GM18508 (cell line): ENCODE data around the gene TBC1D24.

ENCODE experiments used
- ATAC-seq: cut with Tn5 transposase; IDR thresholded peaks from one replicate; pipeline ENCODE4 v1.9.1; 2021; ENCODE audit warnings: moderate number of reproducible peaks; ENCODE audit not compliant: insufficient read depth, unreplicated experiment

TBC1D24 gene

DNA sequence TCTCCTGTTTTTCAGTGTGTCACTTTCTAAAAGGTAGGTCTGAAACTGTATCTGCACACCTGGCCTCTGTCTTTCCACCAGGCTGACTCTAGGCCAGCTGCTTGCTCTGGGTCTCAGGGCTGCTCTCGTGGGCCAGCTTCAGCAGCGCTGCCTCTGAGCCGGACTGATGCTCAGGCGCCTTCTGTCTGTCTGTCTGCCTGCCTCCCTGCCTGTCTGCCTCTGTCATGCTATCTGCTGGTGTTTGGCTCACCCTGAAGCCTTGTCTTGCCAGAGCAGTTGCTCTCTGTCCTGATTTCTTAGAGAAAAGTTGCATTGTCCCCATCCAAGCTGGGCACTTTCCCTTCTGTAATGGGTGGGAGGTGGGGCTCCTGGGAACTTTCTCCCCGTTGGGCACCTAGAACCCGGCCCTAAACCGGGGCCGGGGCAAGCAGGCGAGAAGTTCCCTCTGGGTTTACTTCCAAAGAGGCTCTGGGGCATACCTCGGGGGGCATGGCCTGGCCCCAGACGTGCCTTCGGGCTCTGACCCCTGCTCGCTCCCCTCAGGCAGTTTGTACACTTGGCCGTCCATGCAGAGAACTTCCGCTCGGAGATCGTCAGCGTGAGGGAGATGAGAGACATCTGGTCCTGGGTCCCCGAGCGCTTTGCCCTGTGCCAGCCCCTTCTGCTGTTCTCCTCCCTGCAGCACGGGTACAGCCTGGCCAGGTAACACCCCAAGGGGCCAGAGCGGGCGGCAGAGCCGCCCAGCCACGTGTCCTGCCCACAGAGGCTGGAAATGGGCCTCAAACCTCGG lies 23.0 kb downstream of the TBC1D24 start:
- ATAC-seq, result no peak

DNA sequence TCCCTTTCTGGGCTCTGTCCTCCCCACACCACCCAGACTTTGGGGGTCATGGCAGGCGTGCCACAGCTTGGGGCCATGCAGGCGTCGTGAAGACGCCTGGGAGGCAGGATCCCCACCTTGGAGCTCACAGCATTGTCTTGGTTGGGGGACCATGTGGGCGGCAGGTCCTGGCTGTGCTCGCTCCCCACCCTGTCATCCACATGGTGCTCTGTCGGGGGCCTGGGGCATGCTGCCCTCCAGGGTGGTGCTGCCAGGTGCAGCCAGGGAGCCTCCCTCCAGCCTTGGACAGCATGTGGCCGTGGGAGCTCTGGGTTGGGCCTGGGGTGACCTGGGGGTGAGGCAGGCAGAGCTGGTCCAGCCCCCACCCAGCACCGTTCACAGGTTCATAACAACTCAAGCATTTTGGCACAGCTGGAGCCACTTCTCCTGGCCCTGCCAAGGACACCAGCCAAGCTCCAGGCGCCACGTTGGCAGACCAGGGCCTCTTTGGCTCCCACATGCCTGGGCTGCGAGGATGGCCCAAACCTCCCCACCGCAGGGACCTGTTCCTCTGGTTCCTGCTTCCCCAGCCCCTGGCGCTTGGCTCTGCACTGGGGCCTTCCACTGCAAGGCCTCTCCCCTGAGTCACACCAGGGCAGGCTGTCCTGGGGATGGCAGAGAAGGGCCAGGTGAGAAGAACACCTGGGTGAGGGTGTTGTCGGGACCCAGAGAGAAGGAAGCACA lies 23.8 kb downstream of the TBC1D24 start:
- no peak for ATAC-seq

GRCh38 chr16:2499454-2499853 lies 24.5 kb downstream of the TBC1D24 start:
- no peak for ATAC-seq

DNA sequence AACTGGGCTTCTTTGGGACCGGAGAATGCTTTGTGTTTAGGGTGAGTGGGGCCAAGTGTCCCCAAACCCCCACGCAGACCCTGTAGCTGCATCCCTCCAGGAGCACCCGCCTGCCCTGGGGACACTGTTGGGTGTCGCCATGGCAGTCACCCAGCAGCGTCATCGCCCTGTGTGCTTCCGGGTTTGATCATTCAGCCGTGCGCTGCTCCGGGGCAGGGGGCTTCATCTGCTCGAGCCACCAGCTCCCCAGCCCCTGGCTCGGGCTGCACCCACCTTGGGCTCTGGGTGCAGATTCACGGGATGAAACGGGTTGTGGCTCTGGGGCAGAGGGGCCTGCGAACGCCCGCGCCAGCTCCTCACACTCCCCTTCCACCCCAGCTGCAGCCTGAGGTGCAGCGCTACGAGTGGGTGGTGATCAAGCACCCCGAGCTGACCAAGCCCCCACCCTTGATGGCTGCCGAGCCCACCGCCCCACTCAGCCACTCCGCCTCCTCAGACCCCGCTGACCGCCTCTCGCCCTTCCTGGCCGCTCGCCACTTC lies 25.0 kb downstream of the TBC1D24 start:
- ATAC-seq, result no peak

DNA sequence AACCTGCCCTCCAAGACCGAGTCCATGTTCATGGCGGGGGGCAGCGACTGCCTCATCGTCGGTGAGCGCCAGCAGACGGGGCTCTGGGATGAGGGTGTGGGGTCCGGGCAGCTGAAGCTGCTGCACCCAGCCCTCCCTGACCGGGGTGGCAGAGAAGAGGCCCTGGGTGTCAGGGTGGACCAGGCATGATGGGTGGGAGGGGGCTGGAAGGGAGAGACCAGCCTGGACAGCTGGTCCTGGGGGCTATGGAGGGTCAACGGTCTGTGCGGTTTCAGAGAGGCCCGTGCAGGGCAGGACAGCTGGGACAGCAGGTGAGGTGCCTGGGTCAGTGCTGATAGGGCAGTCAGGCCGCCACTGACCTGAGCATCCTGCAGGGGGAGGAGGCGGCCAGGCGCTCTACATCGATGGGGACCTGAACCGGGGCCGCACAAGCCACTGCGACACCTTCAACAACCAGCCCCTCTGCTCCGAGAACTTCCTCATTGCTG lies 25.5 kb downstream of the TBC1D24 start:
- no peak for ATAC-seq

GRCh38 chr16:2500918-2501750 lies 26.2 kb downstream of the TBC1D24 start:
- no peak for ATAC-seq

GRCh38 chr16:2501946-2502895 lies 27.3 kb downstream of the TBC1D24 start:
- no peak for ATAC-seq

GRCh38 chr16:2505695-2506094 lies 30.8 kb downstream of the TBC1D24 start:
- ATAC-seq, result no peak

DNA sequence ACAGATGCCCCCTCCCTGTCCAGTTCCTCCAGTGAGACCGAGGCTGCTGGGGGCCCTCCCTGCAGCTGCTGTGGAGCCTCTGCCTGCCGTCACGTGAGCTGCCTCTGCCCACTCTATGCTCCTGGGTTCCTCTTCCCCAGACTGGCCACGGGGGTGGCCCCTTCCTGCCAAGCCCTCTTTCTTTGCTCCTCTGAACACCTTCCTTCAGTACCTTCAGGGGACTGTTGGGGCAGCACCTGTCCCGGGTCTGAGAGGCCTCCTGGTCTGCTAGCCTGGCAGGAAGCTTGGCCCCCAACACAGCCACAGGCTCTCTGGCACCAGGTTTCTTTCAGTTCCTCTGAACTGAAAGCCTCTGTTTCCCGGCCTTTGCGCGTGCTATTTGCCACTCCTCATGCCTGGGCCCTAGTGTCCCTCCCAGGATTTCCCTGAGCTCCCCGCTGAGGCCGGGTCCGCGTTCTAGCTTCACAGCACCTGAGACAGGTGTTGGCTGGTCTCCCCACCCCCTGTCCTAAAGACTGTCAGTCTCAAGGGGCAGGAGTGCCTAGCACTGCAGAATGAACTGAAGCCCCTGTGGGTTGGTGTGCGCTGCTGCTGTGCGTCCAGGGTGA lies 32.2 kb downstream of the TBC1D24 start:
- ATAC-seq, result peak; percentile 46

DNA sequence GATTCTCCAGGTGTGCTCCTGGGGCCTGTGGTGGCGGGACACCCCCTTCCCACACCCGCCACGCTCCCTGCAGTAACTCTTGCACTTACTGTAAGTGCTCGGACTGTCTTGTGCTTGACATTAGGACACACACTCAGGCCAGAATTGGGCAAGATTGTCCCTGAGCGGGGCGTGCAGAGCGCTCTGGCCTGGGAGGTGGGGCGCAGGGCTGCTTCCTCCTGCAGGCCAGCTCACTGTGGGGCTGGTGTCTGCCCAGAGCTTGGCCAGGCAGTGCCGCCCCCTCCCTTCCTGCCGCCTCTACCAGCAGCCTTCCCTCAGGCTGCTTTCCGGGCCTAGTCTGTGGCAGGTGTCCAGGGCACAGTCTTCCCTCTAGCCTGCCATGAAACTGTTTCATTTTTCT lies 32.7 kb downstream of the TBC1D24 start:
- ATAC-seq, result no peak

- no peak for ATAC-seq
These were observed 33.9 kb downstream of the TBC1D24 start for GRCh38 chr16:2508722-2509400.

DNA sequence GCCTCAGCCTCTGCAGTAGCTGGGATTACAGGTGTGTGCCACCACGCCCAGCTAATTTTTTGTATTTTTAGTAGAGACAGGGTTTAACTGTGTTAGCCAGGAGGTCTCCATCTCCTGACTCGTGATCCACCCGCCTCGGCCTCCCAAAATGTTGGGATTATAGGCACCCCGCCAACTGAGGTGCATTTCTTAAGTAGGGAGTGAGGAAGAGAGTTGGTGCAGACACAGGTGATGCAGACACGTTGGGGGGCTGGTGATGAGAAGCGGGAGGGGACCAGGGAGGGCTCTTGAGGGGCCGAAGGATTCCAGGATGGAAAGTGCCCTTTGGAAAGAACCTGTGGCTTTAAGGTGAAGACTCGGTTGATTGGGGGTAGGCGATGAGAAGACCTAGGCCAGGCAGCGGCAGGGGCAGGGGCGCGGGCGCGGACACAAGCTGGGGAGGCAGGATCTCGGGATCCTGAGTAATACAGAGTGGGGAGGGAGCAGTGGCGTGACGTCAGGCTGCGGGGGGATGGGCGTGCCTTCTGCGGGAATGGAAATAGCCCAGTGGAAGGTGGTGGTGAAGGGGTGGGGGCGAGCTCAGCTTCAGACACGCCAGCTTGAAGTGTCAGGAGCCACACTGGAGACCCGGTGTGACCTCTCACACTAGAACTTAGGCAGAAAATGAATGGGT lies 36.3 kb downstream of the TBC1D24 start:
- ATAC-seq, result no peak

DNA sequence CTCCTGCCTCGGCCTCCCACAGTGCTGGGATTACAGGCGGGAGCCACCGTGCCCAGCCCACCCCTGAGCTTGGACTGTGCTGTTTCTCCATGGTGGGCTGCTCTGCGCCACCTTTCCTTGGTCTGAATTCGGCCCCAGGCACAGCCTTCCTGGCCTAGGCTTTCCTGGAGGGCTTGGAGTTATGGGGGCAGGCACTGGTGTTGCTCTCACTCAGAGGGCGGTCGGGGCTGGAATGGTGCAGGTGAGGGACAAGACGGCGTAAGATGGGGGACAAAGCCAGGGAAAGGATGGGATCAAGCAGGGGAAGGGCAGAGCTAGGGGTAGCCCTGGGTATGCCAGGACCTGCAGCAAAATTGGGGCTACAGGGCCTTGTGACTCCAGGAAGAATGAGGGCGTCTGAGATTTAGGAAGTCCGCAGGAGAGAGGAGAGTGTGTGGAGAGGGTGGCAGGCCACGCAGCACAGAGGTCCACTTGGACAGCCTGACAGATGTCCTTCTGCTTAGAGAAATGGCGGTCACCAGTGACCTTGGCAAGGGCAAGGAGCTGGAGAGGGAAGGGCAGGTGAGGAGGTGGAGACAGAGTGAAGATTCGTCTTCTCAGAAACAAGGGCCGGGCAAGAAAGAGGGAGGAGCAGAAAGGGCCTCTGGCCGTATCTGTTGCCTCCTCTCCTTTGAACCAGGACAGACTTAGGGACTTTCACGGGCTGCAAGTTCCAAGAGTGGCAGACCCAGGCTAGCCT lies 37.2 kb downstream of the TBC1D24 start:
- ATAC-seq, result no peak

DNA sequence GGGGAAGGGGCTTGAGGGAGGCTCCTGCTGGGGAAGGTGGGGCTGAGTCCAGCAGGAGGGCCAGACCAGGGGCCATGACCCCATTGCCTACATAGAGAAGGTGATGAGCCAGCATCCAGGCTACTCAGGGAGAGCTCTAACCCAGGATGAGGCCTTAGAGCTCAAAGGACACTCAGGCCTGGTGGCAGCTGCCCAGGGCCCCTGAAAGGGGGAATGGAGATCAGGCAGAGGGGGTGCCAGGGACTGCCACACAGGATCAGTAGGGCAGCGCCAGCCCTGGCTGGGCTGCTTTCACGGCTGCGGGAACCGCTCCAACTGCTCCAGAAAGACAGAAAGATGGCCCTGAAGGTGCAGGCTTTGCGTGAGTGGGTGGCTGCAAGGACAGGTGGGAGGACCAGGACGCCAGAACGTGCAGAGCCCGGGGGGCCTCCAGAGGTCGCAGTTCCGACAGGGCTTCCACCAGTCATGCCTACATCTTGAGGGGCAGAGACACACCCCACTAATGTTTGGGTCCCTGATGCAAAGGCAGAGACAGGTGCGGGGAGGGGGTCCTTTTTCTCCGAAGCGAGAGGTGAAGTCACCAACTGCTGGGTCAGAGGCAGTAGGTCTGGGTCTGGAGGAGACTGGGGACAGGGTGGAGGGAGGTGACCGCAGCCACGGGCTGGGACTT lies 37.9 kb downstream of the TBC1D24 start:
- ATAC-seq, result no peak

DNA sequence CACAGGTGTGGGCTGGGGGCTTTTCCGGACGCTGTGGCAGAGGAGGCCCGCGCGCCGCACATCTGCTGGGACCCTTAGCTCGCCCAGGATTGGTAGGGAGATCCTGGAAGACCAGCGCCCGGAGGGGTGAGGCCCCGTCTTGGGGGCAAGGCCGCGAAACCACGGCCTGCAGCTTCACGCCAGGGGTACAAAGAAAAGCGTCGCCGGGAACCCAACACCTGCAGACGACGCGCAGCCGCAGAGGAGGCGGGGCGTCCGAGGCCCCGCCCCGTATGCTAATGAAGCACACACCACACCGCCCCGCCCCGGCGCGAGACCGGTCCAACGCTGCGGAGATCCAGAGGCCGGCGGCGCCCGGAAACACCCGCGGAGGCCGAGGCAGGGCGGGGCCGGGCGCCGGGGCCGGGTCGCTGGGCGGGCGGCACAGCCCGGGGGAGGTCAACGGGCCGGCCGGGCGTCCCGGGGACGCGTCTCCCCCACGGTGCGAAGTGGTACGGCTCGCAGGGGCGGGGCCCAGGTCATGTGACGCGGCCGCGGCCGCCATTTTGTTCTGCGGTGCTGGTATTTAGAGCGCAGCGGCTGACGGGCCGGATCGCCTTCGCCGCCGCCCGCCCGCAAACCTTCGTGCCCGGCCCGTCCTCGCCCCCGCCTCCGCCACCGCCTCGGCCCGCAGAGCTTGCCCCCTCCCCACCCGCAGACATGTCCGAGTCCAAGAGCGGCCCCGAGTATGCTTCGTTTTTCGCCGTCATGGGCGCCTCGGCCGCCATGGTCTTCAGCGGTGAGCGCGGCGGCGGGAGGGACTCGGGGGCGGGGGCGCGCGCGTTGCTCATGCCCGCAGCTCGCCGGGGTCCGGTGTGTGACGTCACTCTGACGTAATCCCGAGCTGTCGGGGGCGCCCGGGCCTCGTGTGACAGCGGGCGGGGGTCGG lies 38.7 kb downstream of the TBC1D24 start, which contains the start of gene ATP6V0C:
TSS of gene ATP6V0C (plus strand) at position 548 of the 928 bp plus-strand sequence. CDS start at position 700, 152 bp downstream.
- ATAC-seq, result peak; percentile 34
